ENCODE results near the gene PSMD13.

DNA sequence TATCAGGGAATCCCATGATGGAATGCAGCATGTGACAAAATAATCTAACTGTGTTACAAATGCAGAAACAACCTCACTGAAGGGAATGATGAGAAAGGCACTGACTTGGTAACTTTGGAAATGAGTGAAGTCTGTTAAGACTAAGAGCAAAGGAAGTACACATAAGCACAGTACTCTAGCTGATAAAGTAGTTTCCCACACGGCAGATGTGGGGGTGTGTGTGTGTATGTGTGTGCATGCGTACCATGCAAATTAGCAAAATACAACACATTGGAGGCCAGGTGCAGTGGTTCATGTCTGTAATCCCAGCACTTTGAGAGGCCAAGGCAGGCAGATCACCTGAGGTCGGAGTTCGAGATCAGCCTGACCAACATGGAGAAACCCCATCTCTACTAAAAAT is 24.8 kb downstream of the PSMD13 start:
- TF ChIP-seq, protein P1, sequence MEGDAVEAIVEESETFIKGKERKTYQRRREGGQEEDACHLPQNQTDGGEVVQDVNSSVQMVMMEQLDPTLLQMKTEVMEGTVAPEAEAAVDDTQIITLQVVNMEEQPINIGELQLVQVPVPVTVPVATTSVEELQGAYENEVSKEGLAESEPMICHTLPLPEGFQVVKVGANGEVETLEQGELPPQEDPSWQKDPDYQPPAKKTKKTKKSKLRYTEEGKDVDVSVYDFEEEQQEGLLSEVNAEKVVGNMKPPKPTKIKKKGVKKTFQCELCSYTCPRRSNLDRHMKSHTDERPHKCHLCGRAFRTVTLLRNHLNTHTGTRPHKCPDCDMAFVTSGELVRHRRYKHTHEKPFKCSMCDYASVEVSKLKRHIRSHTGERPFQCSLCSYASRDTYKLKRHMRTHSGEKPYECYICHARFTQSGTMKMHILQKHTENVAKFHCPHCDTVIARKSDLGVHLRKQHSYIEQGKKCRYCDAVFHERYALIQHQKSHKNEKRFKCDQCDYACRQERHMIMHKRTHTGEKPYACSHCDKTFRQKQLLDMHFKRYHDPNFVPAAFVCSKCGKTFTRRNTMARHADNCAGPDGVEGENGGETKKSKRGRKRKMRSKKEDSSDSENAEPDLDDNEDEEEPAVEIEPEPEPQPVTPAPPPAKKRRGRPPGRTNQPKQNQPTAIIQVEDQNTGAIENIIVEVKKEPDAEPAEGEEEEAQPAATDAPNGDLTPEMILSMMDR (conservative IDR thresholded peaks at IDR 0.05; ENCODE audit: low read depth, low read length) = no peak
- TF ChIP-seq RAD21 (IDR thresholded peaks at IDR 0.05; ENCODE audit: low read length) (no peak), RFX5 (IDR thresholded peaks at IDR 0.05; ENCODE audit: low read depth, low read length) (no peak), POLR2A (IDR thresholded peaks at IDR 0.05; ENCODE audit: low read depth, low read length) (no peak), RCOR1 (IDR thresholded peaks at IDR 0.05; ENCODE audit: insufficient replicate concordance, low read length) (no peak), CEBPB (IDR thresholded peaks at IDR 0.05; ENCODE audit: low read depth, low read length) (no peak)
- TF ChIP-seq, protein P2, sequence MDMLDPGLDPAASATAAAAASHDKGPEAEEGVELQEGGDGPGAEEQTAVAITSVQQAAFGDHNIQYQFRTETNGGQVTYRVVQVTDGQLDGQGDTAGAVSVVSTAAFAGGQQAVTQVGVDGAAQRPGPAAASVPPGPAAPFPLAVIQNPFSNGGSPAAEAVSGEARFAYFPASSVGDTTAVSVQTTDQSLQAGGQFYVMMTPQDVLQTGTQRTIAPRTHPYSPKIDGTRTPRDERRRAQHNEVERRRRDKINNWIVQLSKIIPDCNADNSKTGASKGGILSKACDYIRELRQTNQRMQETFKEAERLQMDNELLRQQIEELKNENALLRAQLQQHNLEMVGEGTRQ (IDR thresholded peaks at IDR 0.05; ENCODE audit: low read depth, low read length) = no peak
- TF ChIP-seq, protein P3, sequence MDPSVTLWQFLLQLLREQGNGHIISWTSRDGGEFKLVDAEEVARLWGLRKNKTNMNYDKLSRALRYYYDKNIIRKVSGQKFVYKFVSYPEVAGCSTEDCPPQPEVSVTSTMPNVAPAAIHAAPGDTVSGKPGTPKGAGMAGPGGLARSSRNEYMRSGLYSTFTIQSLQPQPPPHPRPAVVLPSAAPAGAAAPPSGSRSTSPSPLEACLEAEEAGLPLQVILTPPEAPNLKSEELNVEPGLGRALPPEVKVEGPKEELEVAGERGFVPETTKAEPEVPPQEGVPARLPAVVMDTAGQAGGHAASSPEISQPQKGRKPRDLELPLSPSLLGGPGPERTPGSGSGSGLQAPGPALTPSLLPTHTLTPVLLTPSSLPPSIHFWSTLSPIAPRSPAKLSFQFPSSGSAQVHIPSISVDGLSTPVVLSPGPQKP (IDR thresholded peaks at IDR 0.05; ENCODE audit: borderline replicate concordance, low read depth, low read length) = no peak
